SK-N-SH (cell line): Measurements from ENCODE around the gene RAI1. TPM values are rescaled to one million over a fixed set of nuclear protein-coding genes. Genes with fewer than 3 reads are reported as not detected.

ENCODE experiments used
- CTCF ChIA-PET: fragments of 300-600, 350-600 bp; formaldehyde crosslinking; extraction: SDS; loops from one replicate; lab custom pipeline; 2021; lab: Yijun Ruan, JAX
- POLR2A ChIA-PET: fragments of 350-600 bp; sonication (Branson Sonifier 250); formaldehyde crosslinking; extraction: SDS; loops from one replicate; lab custom pipeline; 2020; ENCODE audit warnings: antibody characterized with exemption, inconsistent platforms; lab: Yijun Ruan, JAX
- DNase-seq: peaks from one replicate; pipeline ENCODE4 v3.0.0; 2012
- H2AFZ ChIP-seq: fragments of 200-600 bp; sonication (generic); 2 replicates; pipeline ENCODE4 v1.8.1; 2016; ENCODE audit warnings: antibody characterized with exemption, mild to moderate bottlenecking, low read depth
- H3F3A ChIP-seq: fragments of 200-600 bp; sonication (generic); replicated peaks from 2 replicates; pipeline ENCODE3; 2016; ENCODE audit warnings: antibody characterized with exemption, mild to moderate bottlenecking; ENCODE audit not compliant: insufficient read depth
- H3K27ac ChIP-seq, 2 experiments: fragments of 200-500 bp in 1 of 2; fragments of 200-600 bp in 1 of 2; sonication (Bioruptor generic) in 1 of 2; sonication (generic), shearing (Covaris generic) in 1 of 2; 2 replicates each; pipeline versions ENCODE4 v1.5.1 to v1.6.1; 2014 to 2016; ENCODE audit warnings: low read depth in 2 of 2, inconsistent platforms in 1 of 2, low read length in 1 of 2, mild to moderate bottlenecking in 1 of 2, mixed read lengths in 1 of 2
- H3K27me3 ChIP-seq: fragments of 200-600 bp; sonication (generic), shearing (Covaris generic); 2 replicates; pipeline ENCODE4 v1.6.1; 2016; ENCODE audit warnings: mixed run types; ENCODE audit not compliant: insufficient read depth
- H3K36me3 ChIP-seq, 2 experiments: fragments of 200-500 bp in 1 of 2; fragments of 200-600 bp in 1 of 2; sonication (Bioruptor generic) in 1 of 2; sonication (generic) in 1 of 2; replicated peaks in 1 of 2; 2 replicates each; pipeline versions ENCODE3 to v1.5.1; 2014 to 2016; ENCODE audit warnings: low read length in 1 of 2, mild to moderate bottlenecking in 1 of 2; ENCODE audit not compliant: insufficient read depth in 2 of 2, control insufficient read depth in 1 of 2
- H3K4me1 ChIP-seq, 2 experiments: fragments of 200-500 bp in 1 of 2; fragments of 200-600 bp in 1 of 2; sonication (Bioruptor generic) in 1 of 2; sonication (generic), shearing (Covaris generic) in 1 of 2; 2 replicates each; pipeline versions ENCODE4 v1.5.1 to v1.6.1; 2014 to 2016; ENCODE audit warnings: low read depth in 1 of 2, low read length in 1 of 2, mixed run types in 1 of 2; ENCODE audit not compliant: insufficient read depth in 2 of 2, control insufficient read depth in 1 of 2
- H3K4me2 ChIP-seq: fragments of 200-600 bp; sonication (generic), shearing (Covaris generic); 2 replicates; pipeline ENCODE4 v1.6.1; 2017; ENCODE audit warnings: mixed run types
- H3K4me3 ChIP-seq, 2 experiments: fragments of 200-500 bp in 1 of 2; fragments of 200-600 bp in 1 of 2; sonication (Bioruptor generic) in 1 of 2; sonication (generic), shearing (Covaris generic) in 1 of 2; 2 replicates each; pipeline versions ENCODE4 v1.5.1 to v1.8.1; 2014 to 2016; ENCODE audit warnings: low read depth in 2 of 2, inconsistent platforms in 1 of 2, low read length in 1 of 2, mild to moderate bottlenecking in 1 of 2, mixed read lengths in 1 of 2, moderate library complexity in 1 of 2
- H3K79me2 ChIP-seq: fragments of 200-600 bp; sonication (generic); 2 replicates; pipeline ENCODE4 v1.8.1; 2017; ENCODE audit warnings: mild to moderate bottlenecking; ENCODE audit not compliant: insufficient read depth
- H3K9ac ChIP-seq: fragments of 200-600 bp; sonication (generic); 2 replicates; pipeline ENCODE4 v1.6.1; 2017; ENCODE audit warnings: mixed run types
- H3K9me2 ChIP-seq: fragments of 200-600 bp; sonication (generic); 2 replicates; pipeline ENCODE4 v1.6.1; 2017; ENCODE audit warnings: mixed run types
- H3K9me3 ChIP-seq: fragments of 200-600 bp; sonication (generic); 2 replicates; pipeline ENCODE4 v1.6.1; 2017; ENCODE audit warnings: mixed run types, mild to moderate bottlenecking, moderate library complexity
- H4K20me1 ChIP-seq: fragments of 200-600 bp; sonication (generic); 2 replicates; pipeline ENCODE4 v1.6.1; 2017; ENCODE audit warnings: mild to moderate bottlenecking, mixed run types; ENCODE audit not compliant: insufficient read depth
- CHD2 ChIP-seq: fragments of 150-350 bp; IDR thresholded peaks from 2 replicates; pipeline ENCODE4 v1.6.1; 2018; ENCODE audit warnings: low read length; ENCODE audit not compliant: partially characterized antibody
- ELF1 ChIP-seq: IDR thresholded peaks from 2 replicates; pipeline ENCODE4 v1.4.0; 2012
- EP300 ChIP-seq, 2 experiments: IDR thresholded peaks; 2 replicates each; pipeline versions ENCODE4 v1.4.0 to v1.6.1; 2012; ENCODE audit warnings: borderline replicate concordance in 1 of 2, low read depth in 1 of 2, low read length in 1 of 2
- EZH2phosphoT487 ChIP-seq: fragments of 200-600 bp; sonication (generic); IDR thresholded peaks from 2 replicates; pipeline ENCODE4 v1.6.1; 2017; ENCODE audit warnings: low read depth, mixed run types, mild to moderate bottlenecking, antibody characterized with exemption, moderate library complexity, borderline replicate concordance
- FOSL2 ChIP-seq: IDR thresholded peaks from 2 replicates; pipeline ENCODE4 v1.4.0; 2012; ENCODE audit warnings: low read depth, mild to moderate bottlenecking, moderate library complexity, borderline replicate concordance
- FOXJ3 ChIP-seq: sonication (generic); formaldehyde crosslinking; IDR thresholded peaks from 2 replicates; pipeline ENCODE4 v1.5.1; 2020; ENCODE audit warnings: mild to moderate bottlenecking, missing genetic modification reagents
- FOXM1 ChIP-seq: IDR thresholded peaks from 2 replicates; pipeline ENCODE4 v1.4.0; 2012; ENCODE audit warnings: low read depth, mild to moderate bottlenecking
- JUND ChIP-seq: IDR thresholded peaks from 2 replicates; pipeline ENCODE4 v1.4.0; 2012
- MEF2A ChIP-seq: IDR thresholded peaks from 2 replicates; pipeline ENCODE4 v1.4.0; 2012; ENCODE audit warnings: low read depth, borderline replicate concordance
- MXI1 ChIP-seq: IDR thresholded peaks from 2 replicates; pipeline ENCODE4 v1.6.1; 2012; ENCODE audit warnings: mild to moderate bottlenecking, low read depth, low read length, improper control_type of control experiment
- NFIC ChIP-seq: IDR thresholded peaks from 2 replicates; pipeline ENCODE4 v1.4.0; 2012; ENCODE audit warnings: borderline replicate concordance
- NRF1 ChIP-seq: IDR thresholded peaks from 2 replicates; pipeline ENCODE4 v1.6.1; 2012; ENCODE audit warnings: low read depth, mild to moderate bottlenecking, low read length
- RAD21 ChIP-seq: IDR thresholded peaks from 2 replicates; pipeline ENCODE4 v1.6.1; 2012; ENCODE audit warnings: mild to moderate bottlenecking, low read length
- RFX5 ChIP-seq: IDR thresholded peaks from 2 replicates; pipeline ENCODE4 v1.6.1; 2012; ENCODE audit warnings: mild to moderate bottlenecking, improper control_type of control experiment, low read length
- SMC3 ChIP-seq: IDR thresholded peaks from 2 replicates; pipeline ENCODE4 v1.6.1; 2012; ENCODE audit warnings: low read depth, low read length, improper control_type of control experiment
- TEAD4 ChIP-seq: IDR thresholded peaks from 2 replicates; pipeline ENCODE4 v1.4.0; 2012; ENCODE audit warnings: mild to moderate bottlenecking, borderline replicate concordance; ENCODE audit not compliant: insufficient read depth
- WGBS: methylation state at CpG from one replicate; pipeline ENCODE4 v1.1.6; 2017; ENCODE audit warnings: low lambda C conversion rate; 5-methylcytosine and 5-hydroxymethylcytosine counted together
- polyA plus RNA-seq, 3 experiments: library from polyadenylated mRNA; depleted of rRNA; stranded (reverse); fragments of >200 nt; gene quantifications; 2 replicates each; pipeline ENCODE4 v1.2.3, GENCODE V29; 2012
- TF ChIP-seq, protein P1 (sequence below): fragments of 200-600 bp; sonication (generic); IDR thresholded peaks from 2 replicates; pipeline ENCODE4 v1.6.1; 2017; ENCODE audit warnings: antibody characterized with exemption, mild to moderate bottlenecking, moderate library complexity
- TF ChIP-seq, protein P2 (sequence below): IDR thresholded peaks from 2 replicates; pipeline ENCODE4 v1.4.0; 2012; ENCODE audit warnings: low read depth
- TF ChIP-seq, protein P3 (sequence below): IDR thresholded peaks from 2 replicates; pipeline ENCODE4 v1.4.0; 2012; ENCODE audit warnings: low read depth, borderline replicate concordance
- TF ChIP-seq, protein P4 (sequence below): fragments of 150-350 bp; IDR thresholded peaks from 2 replicates; pipeline ENCODE4 v1.6.1; 2017; ENCODE audit warnings: antibody characterized with exemption, low read length, low read depth, borderline replicate concordance

Gene RAI1
- polyA plus RNA-seq, 1 of the 3 experiments (the other 2 are of a cell fraction) = 4.7 TPM

GRCh38 chr17:17680477-17681186 is 626 bp upstream of the RAI1 start:
- POLR2A ChIA-PET = interaction anchor here (0.7 to 1.0 kb wide), 2 partner anchors 14 to 156 kb away, joined by 3 to 5 read pairs; partner anchors contain the start of gene SREBF1
- Histone ChIP-seq H3K27me3 (no peaks in the 10 kb centered on the region), H3K9ac (no peak overlapping the region)
- TF ChIP-seq ELF1 (no peak), MEF2A (no peak), NRF1 (no peak), TEAD4 (no peak), JUND (no peak), FOXM1 (no peak), FOXJ3 (CRISPR knock-in tag) (no peak), SMC3 (no peak), NFIC (no peak), CHD2 (no peak), FOSL2 (no peak), EZH2phosphoT487 (no peak), MXI1 (no peak), EP300 (IDR thresholded peaks at IDR 0.05; ENCODE audit: borderline replicate concordance in 1 of 2, low read depth in 1 of 2, low read length in 1 of 2) (no peak), RAD21 (no peak), RFX5 (no peak)
- TF ChIP-seq, protein P1, sequence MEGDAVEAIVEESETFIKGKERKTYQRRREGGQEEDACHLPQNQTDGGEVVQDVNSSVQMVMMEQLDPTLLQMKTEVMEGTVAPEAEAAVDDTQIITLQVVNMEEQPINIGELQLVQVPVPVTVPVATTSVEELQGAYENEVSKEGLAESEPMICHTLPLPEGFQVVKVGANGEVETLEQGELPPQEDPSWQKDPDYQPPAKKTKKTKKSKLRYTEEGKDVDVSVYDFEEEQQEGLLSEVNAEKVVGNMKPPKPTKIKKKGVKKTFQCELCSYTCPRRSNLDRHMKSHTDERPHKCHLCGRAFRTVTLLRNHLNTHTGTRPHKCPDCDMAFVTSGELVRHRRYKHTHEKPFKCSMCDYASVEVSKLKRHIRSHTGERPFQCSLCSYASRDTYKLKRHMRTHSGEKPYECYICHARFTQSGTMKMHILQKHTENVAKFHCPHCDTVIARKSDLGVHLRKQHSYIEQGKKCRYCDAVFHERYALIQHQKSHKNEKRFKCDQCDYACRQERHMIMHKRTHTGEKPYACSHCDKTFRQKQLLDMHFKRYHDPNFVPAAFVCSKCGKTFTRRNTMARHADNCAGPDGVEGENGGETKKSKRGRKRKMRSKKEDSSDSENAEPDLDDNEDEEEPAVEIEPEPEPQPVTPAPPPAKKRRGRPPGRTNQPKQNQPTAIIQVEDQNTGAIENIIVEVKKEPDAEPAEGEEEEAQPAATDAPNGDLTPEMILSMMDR = no peak
- TF ChIP-seq, protein P2, sequence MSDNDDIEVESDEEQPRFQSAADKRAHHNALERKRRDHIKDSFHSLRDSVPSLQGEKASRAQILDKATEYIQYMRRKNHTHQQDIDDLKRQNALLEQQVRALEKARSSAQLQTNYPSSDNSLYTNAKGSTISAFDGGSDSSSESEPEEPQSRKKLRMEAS = no peak
- TF ChIP-seq, protein P3, sequence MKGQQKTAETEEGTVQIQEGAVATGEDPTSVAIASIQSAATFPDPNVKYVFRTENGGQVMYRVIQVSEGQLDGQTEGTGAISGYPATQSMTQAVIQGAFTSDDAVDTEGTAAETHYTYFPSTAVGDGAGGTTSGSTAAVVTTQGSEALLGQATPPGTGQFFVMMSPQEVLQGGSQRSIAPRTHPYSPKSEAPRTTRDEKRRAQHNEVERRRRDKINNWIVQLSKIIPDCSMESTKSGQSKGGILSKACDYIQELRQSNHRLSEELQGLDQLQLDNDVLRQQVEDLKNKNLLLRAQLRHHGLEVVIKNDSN = no peak
- TF ChIP-seq, protein P4, sequence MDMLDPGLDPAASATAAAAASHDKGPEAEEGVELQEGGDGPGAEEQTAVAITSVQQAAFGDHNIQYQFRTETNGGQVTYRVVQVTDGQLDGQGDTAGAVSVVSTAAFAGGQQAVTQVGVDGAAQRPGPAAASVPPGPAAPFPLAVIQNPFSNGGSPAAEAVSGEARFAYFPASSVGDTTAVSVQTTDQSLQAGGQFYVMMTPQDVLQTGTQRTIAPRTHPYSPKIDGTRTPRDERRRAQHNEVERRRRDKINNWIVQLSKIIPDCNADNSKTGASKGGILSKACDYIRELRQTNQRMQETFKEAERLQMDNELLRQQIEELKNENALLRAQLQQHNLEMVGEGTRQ = no peak
- TF ChIP-seq, all 33 proteins: peak for 0
- Histone ChIP-seq H3K4me3 (peak overlapping the region; percentile 81 to 85; a peak in 3 of 4 replicates), H3K4me1 (peaks cover 19 to 24% of the 10 kb centered on the region in 2 experiments), H3K27ac (no peak overlapping the region), H3K4me2 (peak overlapping the region; percentile 63; the same call in 1 of the 2 replicates), H3F3A (peaks cover 14% of the 10 kb centered on the region), H3K9me3 (no peaks in the 10 kb centered on the region), H3K36me3 (no peaks in the 10 kb centered on the region), H2AFZ (peak overlapping the region; percentile 52; the same call in 1 of the 2 replicates), H3K79me2 (peaks cover 41% of the 10 kb centered on the region), H3K9me2 (no peaks in the 10 kb centered on the region), H4K20me1 (peaks cover 11% of the 10 kb centered on the region)
- CTCF ChIA-PET = interaction anchor here (0.6 to 5.6 kb wide), 50 partner anchors 10 to 378 kb away, joined by 3 to 66 read pairs (median 4); partner anchors contain the start of gene SREBF1
- DNase-seq = no peak
- WGBS = 67% methylated on average over 11 of the region's 12 CpGs
